DND-41 (cell line): ENCODE results near the gene CNOT2.

ENCODE experiments used
- EZH2 ChIP-seq: IDR thresholded peaks from 3 replicates; pipeline ENCODE4 v1.6.1; 2012; ENCODE audit warnings: borderline replicate concordance, low read depth, mild to moderate bottlenecking, moderate library complexity, low read length, inconsistent platforms; ENCODE audit not compliant: severe bottlenecking
- TF ChIP-seq, protein P1 (sequence below): IDR thresholded peaks from 2 replicates; pipeline ENCODE4 v1.5.1; 2012; ENCODE audit warnings: borderline replicate concordance, low read length, moderate library complexity, mild to moderate bottlenecking; ENCODE audit not compliant: poor library complexity, severe bottlenecking; ENCODE audit errors: extremely low read depth

DNA sequence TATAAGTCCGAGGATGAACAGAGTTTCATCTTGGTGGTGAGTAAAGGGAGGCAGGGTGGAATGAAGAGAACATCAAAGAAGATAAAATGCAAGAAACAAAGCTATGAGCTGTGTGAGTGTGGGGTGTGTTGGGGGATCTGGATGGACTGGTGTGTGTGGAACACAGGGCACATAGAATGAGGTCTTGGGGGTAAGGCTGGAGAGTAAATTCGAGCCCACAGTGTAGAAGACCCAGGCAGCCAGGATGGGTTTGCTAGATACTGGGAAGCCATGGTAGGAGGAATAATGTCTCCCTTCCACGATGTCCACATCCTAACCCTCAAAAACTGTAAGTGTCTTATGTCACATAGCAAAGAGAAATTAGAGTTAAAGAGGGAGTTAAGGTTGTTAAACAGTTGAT is 129.6 kb downstream of the CNOT2 start:
- TF ChIP-seq, protein P1, sequence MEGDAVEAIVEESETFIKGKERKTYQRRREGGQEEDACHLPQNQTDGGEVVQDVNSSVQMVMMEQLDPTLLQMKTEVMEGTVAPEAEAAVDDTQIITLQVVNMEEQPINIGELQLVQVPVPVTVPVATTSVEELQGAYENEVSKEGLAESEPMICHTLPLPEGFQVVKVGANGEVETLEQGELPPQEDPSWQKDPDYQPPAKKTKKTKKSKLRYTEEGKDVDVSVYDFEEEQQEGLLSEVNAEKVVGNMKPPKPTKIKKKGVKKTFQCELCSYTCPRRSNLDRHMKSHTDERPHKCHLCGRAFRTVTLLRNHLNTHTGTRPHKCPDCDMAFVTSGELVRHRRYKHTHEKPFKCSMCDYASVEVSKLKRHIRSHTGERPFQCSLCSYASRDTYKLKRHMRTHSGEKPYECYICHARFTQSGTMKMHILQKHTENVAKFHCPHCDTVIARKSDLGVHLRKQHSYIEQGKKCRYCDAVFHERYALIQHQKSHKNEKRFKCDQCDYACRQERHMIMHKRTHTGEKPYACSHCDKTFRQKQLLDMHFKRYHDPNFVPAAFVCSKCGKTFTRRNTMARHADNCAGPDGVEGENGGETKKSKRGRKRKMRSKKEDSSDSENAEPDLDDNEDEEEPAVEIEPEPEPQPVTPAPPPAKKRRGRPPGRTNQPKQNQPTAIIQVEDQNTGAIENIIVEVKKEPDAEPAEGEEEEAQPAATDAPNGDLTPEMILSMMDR = no peak
- no peak for TF ChIP-seq EZH2
